DLD1 (cell line): Measurements from ENCODE around the gene UGT2B7.

Experiments
- in situ Hi-C: cut with HindIII; loops from 2 replicates; pipeline ENCODE4 v1.10.0; 2017; ENCODE audit warnings: low sequenced_read_pairs

The UGT2B7 gene

GRCh38 chr4:69147334-69147733 lies 51.1 kb downstream of the UGT2B7 start:
- in situ Hi-C loops = no loop called here

- in situ Hi-C loops = no loop called here
These were observed 57.7 kb downstream of the UGT2B7 start for GRCh38 chr4:69154021-69154420.

- in situ Hi-C loops = no loop called here
These were observed 60.6 kb downstream of the UGT2B7 start for GRCh38 chr4:69156913-69157312.
